HL-60 (cell line): ENCODE results near the gene IGFBP3.
A peak's percentile ranks its signal among the peaks of the same experiment; 100 is the strongest.

Experiments used
- DNase-seq, 2 experiments: peaks; one replicate each; pipeline ENCODE4 v3.0.0-alpha.2; 2010 to 2020; ENCODE audit warnings: low read depth in 1 of 2, low spot score in 1 of 2
- H3K27ac ChIP-seq: fragments of 250-450 bp; sonication (Bioruptor Pico); replicated peaks from 2 replicates; pipeline ENCODE4 v1.5.1; 2020; ENCODE audit warnings: mild to moderate bottlenecking, moderate library complexity
- H3K27me3 ChIP-seq: fragments of 250-450 bp; sonication (Bioruptor Pico); 2 replicates; pipeline ENCODE4 v1.5.1; 2021; ENCODE audit warnings: mild to moderate bottlenecking, moderate library complexity; ENCODE audit not compliant: insufficient read depth, poor library complexity, severe bottlenecking
- H3K4me3 ChIP-seq: replicated peaks from 2 replicates; pipeline ENCODE4 v1.5.1; 2011; ENCODE audit warnings: mild to moderate bottlenecking, control low read depth, low read length; ENCODE audit not compliant: insufficient read depth
- GABPA ChIP-seq: IDR thresholded peaks from 2 replicates; pipeline ENCODE4 v1.6.1; 2012; ENCODE audit warnings: low read depth
- POLR2AphosphoS5 ChIP-seq: IDR thresholded peaks from 2 replicates; pipeline ENCODE4 v1.6.1; 2012; ENCODE audit warnings: low read depth
- REST ChIP-seq: IDR thresholded peaks from 2 replicates; pipeline ENCODE4 v1.6.1; 2012; ENCODE audit warnings: low read depth; ENCODE audit not compliant: insufficient replicate concordance
- SPI1 ChIP-seq: IDR thresholded peaks from 2 replicates; pipeline ENCODE4 v1.6.1; 2012; ENCODE audit warnings: low read depth, mild to moderate bottlenecking, borderline replicate concordance
- TF ChIP-seq, protein P1 (sequence below): IDR thresholded peaks from one replicate; pipeline ENCODE4 v1.5.1; 2011; ENCODE audit warnings: low read length, control low read depth, inconsistent platforms; ENCODE audit not compliant: insufficient read depth

Gene IGFBP3

DNA sequence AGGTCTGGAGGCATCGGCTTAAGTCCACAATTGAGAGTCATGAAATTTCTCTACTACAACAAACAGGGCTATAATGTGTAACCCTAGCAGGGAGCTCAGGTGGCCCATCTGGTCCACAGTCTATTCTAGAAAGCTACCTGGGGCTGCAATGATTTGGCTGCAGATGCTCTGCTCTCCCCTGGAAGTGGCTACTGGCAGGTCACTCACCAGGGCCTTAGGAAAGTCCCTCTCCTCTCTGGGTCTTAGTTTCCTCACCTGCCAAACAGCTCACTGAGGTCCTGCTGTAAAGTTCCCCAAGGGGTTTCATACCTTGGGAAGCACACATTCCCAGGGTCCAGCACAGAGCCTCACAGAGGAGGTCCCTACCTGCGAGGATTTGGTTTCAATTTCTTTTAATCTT, 2.5 kb downstream of the IGFBP3 start:
- TF ChIP-seq GABPA (no peak), REST (no peak), SPI1 (no peak), POLR2AphosphoS5 (no peak)
- TF ChIP-seq, protein P1, sequence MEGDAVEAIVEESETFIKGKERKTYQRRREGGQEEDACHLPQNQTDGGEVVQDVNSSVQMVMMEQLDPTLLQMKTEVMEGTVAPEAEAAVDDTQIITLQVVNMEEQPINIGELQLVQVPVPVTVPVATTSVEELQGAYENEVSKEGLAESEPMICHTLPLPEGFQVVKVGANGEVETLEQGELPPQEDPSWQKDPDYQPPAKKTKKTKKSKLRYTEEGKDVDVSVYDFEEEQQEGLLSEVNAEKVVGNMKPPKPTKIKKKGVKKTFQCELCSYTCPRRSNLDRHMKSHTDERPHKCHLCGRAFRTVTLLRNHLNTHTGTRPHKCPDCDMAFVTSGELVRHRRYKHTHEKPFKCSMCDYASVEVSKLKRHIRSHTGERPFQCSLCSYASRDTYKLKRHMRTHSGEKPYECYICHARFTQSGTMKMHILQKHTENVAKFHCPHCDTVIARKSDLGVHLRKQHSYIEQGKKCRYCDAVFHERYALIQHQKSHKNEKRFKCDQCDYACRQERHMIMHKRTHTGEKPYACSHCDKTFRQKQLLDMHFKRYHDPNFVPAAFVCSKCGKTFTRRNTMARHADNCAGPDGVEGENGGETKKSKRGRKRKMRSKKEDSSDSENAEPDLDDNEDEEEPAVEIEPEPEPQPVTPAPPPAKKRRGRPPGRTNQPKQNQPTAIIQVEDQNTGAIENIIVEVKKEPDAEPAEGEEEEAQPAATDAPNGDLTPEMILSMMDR, result no peak
- no peak for DNase-seq
- H3K4me3 ChIP-seq, result no peak overlapping the region
- peaks cover 47% of the 10 kb centered on the region for H3K27me3 ChIP-seq
- no peak overlapping the region for H3K27ac ChIP-seq

GRCh38 chr7:45917658-45918057, 3.4 kb downstream of the IGFBP3 start:
- Histone ChIP-seq H3K4me3 (no peak overlapping the region), H3K27me3 (peaks cover 41% of the 10 kb centered on the region), H3K27ac (no peak overlapping the region)
- DNase-seq, result peak; percentile 25 to 59
- TF ChIP-seq, protein P1, result peak; percentile 83
- TF ChIP-seq POLR2AphosphoS5, result no peak

- Histone ChIP-seq H3K27ac (no peak overlapping the region), H3K27me3 (peaks cover 35% of the 10 kb centered on the region), H3K4me3 (no peak overlapping the region)
- TF ChIP-seq POLR2AphosphoS5, result no peak
- TF ChIP-seq GABPA, result no peak
- no peak for TF ChIP-seq SPI1
- TF ChIP-seq REST, result no peak
- TF ChIP-seq, protein P1, result no peak
- DNase-seq, result no peak
Observed at GRCh38 chr7:45917064-45917463, 4.0 kb downstream of the IGFBP3 start.

DNA sequence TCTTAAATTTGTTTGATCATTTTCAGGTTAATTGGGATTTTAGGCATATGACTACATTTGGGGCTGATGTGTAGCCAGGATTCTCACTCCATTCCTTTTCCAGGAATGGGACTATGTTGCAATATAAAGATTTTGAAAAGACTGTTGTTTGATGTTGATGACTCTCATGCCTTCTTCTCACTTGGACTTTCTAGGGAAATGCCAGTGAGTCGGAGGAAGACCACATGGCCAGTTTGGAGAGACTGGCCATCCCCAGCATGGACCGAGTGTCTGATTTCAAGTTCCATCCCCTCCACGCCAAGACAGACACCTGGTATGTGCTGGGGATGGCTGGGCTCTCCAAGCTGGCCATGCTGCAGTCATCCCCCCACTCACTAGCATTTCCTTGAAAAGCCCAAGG, 5.5 kb downstream of the IGFBP3 start:
- H3K4me3 ChIP-seq, result no peak overlapping the region
- no peak for TF ChIP-seq POLR2AphosphoS5
- TF ChIP-seq, protein P1, result no peak
- no peak for TF ChIP-seq SPI1
- no peak overlapping the region for H3K27ac ChIP-seq
- peaks cover 27% of the 10 kb centered on the region for H3K27me3 ChIP-seq
- no peak for DNase-seq
